T follicular helper cell (primary cell): ENCODE measurements around the gene DDRGK1.

Source experiments
- DNase-seq: peaks from one replicate; pipeline ENCODE4 v3.0.0-alpha.2; 2020; ENCODE audit warnings: low read depth

The DDRGK1 gene

GRCh38 chr20:3235666-3236324, 31.3 kb upstream of the DDRGK1 start:
- no peak for DNase-seq

GRCh38 chr20:3233991-3234498, 29.6 kb upstream of the DDRGK1 start:
- no peak for DNase-seq

- no peak for DNase-seq
These were observed 28.9 kb upstream of the DDRGK1 start for GRCh38 chr20:3233131-3233990.

- DNase-seq = no peak
These were observed 27.6 kb upstream of the DDRGK1 start for GRCh38 chr20:3231889-3232588.

- no peak for DNase-seq
These were observed 26.6 kb upstream of the DDRGK1 start for GRCh38 chr20:3231116-3231515.

- DNase-seq = no peak
These were observed 25.3 kb upstream of the DDRGK1 start for GRCh38 chr20:3229798-3230197.

- no peak for DNase-seq
These were observed 24.7 kb upstream of the DDRGK1 start for GRCh38 chr20:3229158-3229557.

GRCh38 chr20:3228750-3229032, 24.2 kb upstream of the DDRGK1 start:
- no peak for DNase-seq

GRCh38 chr20:3227936-3228749, 23.7 kb upstream of the DDRGK1 start:
- no peak for DNase-seq

- DNase-seq = no peak
These were observed 23.0 kb upstream of the DDRGK1 start for GRCh38 chr20:3227506-3227905.

- DNase-seq = no peak
These were observed 22.4 kb upstream of the DDRGK1 start for GRCh38 chr20:3226864-3227263.

- no peak for DNase-seq
These were observed 21.6 kb upstream of the DDRGK1 start for GRCh38 chr20:3226093-3226492.

GRCh38 chr20:3224681-3225421, 20.4 kb upstream of the DDRGK1 start:
- no peak for DNase-seq

- DNase-seq = no peak
These were observed 19.7 kb upstream of the DDRGK1 start for GRCh38 chr20:3223994-3224680.

GRCh38 chr20:3223651-3223993, 19.1 kb upstream of the DDRGK1 start:
- no peak for DNase-seq

- DNase-seq = no peak
These were observed 18.4 kb upstream of the DDRGK1 start for GRCh38 chr20:3222635-3223600.

- no peak for DNase-seq
These were observed 17.1 kb upstream of the DDRGK1 start for GRCh38 chr20:3221398-3222226.

- DNase-seq = peak; percentile 65
These were observed 14.0 kb upstream of the DDRGK1 start for GRCh38 chr20:3218307-3218988.
